Stimulated activated naive CD8-positive, alpha-beta T cell treated with anti-CD3 and anti-CD28 coated beads, Interleukin-15, Interleukin-2, amounts not matched to agents 100 U/mL and 50 U/mL, for 24 hours (primary cell): ENCODE measurements around the gene DUSP11.
"Not testable (repeated sequence)": the region's sequence is repeated elsewhere in the genome, so short reads cannot be mapped to it uniquely, and the experiment has no call there.

Experiments used
- ATAC-seq: fragments of 150-1000 bp; cut with Tn5 transposase; one replicate; pipeline ENCODE4 v1.10.0; 2021
- DNase-seq: peaks from one replicate; pipeline ENCODE4 v3.0.0; 2021

Gene DUSP11

DNA sequence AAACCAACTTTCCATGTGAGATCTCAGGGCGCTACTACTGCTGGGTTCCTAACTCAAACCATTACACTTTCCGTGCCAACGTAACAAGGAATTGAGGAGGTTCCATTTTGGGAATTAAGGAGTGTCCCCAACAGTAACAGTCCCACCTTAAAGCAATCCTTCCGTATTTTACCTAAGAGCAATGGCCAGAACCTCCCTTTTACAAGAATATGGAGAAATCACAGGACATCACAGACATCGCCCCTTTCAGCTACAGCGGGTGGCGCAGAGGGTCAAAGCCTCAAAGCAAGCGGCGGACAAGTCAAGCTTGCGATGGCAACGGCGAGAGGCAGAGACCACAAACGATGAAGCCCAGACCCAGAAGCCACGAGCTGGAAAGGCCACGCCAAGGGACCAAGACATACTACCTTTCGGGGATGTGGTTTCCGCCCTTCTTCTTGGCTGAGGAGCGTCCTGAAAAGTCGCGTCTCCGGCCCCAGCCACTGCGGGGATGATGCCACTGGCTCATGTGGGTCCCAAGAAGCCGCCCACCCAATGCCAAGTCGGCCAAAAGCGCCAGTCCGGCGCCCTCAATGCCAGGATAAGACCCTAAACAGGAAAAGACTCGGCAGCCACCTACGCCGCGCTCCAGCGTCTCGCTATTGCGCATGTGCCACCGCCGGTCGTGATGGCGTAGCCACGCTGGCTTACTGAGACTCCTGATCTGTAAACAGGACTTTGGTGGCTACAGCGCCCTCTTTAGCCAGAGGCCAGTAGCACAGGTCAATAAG lies at the start of gene DUSP11:
Gene DUSP11 (minus strand): TSS at position 637 of the 770 bp plus-strand sequence. CDS start 129 bp downstream, at position 508.
- DNase-seq = peak; percentile 98

DNA sequence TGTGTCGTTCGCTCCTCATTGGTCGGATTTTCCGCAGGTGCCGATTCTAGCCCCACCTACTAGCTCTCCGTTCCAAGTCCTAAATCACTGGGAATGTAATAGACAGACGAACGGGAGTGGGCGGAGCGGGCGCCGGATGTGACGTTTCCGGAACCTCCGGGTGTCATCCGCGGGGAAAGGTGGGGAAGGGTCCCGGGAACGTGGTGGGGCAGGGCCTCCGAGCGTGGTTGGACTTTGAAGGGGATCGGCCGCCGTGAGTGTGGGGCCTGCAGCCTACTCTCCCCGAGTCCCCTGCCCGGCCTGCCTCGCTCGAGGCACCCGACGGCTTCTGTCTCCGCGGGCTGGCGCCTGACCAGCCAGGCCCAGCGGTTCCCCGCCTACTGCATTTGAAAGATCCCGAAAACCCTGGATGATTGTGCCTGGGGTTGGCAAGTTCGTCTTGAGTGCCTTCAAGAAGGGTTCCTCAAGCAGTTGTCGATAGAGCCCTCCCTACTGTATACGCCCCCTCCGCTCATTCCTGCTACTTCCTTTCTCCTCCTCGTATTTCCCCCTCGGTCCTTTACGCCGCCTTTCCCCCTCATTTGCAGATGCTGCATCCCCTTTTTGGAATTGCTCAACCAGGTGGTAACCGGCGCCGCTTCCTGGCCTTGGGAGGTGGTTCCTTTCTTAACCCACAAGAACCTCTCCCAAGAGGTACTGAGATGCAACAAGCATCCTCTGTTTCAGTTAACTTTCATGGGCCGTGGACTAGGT lies 49.1 kb upstream of the DUSP11 start, which contains the start of gene STAMBP:
Gene STAMBP (plus strand): TSS at position 144 of the 753 bp plus-strand sequence. CDS start 1,896 bp downstream, outside the sequence.
- ATAC-seq = peak; percentile 81
- DNase-seq = peak; percentile 92

More for the DNA sequence above, at the start of gene DUSP11:
- peak; percentile 100 for ATAC-seq

DNA sequence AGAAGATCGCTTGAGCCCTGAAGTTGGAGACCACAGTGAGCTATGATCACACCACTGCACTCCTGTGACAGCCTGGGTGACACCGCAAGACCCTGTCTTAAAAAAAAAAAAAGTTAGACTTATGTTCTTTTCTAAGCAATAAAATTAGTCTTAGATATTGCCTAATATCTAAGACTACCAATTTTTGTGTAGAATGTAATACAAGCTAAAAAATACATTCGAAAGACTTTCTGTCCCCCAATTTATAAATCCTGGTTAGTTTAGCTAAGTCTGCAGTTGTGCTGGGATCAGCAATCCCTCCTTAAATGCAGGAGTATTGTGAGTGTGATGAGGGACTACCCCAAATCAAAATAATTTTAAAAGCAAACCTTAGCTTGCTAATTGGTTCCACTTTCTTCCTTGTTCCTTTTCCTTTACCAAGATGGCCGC lies 48.5 kb upstream of the DUSP11 start:
- DNase-seq (no peak), ATAC-seq (no peak)

DNA sequence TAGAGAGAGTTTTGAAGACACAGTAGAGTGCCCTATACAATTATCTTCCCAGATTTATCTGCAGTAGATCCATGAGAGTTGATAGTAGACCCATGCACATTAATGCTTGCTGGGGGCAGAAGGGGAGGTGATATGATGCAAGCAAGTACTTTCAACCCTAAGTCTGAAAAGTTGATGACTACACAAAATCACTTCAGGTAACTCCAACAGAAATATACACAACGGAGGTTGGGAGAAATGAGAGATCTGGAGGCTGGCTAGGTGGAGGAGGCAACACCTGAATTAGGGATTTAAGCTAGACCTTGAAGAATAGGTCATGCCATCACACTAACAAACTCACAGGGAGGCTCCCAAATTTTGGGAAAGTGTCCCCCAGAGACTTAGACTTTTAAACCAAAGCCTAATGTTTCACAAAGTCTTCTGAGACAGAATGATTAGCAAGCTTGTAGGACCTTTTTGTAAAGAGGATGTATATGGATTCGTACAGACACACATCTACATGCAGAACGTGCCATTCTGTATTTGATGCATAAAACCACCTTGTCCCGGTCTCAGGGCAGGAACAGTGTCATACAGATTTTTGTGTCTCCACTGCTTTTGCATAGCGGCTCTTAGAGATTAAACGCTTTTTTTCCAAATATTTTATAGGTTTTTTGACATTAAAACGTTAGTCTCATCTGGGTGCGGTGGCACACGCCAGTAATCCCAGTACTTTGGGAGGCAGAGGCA lies 47.9 kb upstream of the DUSP11 start:
- DNase-seq = no peak
- no peak for ATAC-seq

DNA sequence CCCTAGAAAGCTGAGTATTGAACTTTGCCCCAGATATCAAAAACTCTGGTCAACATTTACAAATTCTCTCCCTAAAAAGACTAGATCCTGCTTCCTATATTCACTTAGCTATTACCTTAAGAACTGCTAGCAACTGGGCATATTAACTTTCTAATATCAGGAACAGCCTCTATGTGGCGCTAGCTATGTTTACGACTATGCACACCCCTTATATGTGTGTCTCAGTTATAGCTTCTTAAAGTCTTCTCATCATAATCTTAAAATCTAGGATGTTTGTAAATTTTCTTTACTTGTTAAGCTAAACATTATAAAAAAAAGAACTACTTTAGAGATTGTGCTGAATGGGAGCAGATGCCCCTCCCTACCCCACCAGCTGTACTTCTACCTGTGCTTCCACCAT lies 47.1 kb upstream of the DUSP11 start:
- DNase-seq = no peak
- no peak for ATAC-seq

DNA sequence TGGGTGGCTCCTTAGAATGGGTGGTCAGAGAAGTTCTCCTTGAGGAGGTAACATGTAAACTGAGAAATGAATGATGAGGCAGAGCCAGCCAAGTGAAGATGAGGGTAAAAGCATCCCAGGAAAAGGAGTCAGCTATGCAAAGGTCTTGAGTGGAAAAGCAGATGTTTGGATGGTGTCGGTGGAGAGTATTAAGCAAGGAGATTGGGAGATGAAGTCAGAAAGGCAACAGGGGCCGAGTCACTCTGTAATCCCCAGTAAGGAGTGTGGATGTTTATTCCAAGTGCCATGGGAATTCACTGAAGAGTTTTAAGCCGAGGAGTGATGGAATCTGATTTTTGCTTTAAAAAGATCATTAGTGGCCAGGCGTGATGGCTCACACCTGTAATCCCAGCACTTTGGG lies 45.5 kb upstream of the DUSP11 start:
- ATAC-seq (no peak), DNase-seq (no peak)

DNA sequence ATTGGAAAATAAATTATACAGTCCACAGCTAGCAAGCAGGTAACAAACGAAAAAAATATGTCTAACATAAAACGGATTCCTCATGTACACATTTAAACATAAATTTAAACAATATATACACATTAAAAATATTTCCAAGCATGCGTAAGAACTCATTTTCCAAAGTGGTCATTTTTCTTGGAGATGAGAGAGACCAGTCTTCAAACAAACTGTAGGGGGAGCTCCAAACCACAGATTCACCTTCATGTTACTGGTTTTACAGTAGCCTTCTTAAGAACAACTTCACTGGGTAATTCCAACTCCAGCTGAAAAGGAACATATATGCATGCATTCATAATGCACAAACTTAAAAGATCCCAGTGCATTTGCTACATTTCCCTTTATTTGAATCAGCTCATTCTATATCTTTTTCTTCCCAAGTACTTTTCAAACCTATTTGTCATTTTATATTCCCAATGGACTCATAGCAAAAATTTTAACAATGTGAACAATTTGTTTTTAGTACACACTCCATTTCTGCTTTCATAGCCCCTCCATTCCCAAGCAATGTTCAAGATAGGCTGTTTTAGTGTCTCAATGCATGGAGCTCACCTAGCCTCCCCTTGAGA lies 44.1 kb upstream of the DUSP11 start:
- DNase-seq = no peak
- ATAC-seq = no peak

DNA sequence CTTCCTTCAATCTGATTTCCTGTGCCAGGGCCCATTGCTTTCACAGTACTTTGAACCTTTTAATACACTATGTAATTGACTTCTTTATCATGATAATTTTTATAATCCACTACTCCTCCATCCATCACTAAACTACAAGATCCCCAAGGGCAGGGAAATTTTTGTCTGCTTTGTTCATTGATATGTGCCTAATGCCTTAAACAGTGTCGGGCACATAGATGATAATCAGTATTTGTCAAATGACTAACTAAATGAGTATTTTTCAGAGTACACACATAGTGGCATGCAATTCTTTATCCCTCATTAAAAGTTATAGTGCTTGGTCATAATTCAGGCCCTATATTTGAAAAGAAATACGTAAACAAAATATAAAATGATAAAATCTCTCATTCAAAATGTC lies 43.5 kb upstream of the DUSP11 start:
- DNase-seq (no peak), ATAC-seq (no peak)

DNA sequence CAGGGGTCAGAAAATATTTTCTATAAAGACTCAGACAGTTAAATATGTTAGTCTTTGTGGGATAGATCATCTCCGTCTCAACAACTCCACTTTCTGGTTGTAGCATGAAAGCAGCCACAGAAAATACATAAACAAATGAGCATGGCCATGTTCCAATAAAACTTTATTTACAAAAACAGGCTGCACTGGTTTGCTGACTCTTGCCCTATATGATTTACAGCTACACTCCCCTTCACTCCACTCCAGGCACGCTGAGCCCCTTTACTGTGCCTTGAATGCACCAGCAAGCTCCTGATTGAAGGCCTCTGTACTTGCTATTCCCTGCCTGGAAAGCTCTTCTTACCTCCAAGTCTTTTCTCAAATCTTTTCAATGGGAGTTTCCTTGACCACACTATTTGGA lies 43.1 kb upstream of the DUSP11 start:
- no peak for DNase-seq
- ATAC-seq = no peak

DNA sequence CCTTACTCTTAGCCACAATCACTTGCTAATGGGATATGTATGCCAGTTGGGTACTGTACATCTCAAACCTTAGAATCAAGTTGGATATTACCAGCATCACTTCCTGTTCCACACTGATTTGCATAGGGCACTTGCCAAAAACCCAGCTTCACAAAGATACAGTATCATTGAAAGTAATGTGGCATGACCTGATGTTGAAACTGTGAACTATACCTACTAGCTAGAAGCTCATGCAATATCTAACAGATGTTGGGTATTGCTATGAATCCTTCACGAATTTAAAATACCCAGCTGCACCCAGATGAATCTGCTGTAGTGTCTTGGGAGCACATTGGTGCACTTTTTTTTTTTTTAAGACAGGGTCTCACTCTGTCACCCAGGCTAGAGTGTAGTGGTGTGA lies 42.4 kb upstream of the DUSP11 start:
- no peak for DNase-seq

DNA sequence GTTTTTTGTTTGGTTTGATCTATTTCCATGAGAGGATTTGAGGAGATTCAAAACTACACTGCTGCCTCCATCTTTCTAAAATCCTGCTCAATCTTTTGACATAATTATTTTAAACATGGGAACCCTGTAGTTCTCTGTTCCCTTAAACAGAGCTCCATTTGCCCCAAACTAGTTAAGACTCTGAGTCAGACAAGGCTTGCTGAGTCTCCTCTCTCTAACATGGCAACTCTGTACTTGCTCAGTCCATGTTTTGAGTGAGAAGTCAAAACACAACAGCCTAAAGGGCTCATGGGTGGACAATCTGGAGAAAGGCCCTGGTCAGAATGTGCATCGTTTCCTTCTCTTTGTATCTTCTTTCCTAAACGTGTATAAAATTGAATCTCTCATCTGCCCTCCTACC lies 41.8 kb upstream of the DUSP11 start:
- DNase-seq = no peak

More for the DNA sequence above, 42.4 kb upstream of the DUSP11 start:
- peak; percentile 41 for ATAC-seq

DNA sequence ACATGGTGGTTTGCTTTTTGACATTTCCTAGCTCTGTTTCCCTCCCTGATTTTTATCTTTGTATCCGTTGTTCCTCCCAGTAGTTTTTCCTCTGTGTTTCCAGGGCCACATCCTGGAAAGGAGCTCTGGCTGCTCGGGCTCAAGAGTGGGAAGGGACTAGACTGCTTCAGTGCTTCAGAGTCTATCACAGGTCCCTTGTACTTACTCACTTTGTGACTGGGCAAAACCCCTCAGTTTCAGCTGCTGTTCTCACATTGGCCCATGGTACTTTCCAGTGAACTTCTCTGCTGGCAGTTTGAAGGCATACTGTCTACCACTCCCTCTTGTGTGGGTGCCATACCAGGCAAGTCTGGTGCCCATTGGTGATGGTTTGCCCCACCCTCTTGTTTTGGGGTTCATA lies 41.3 kb upstream of the DUSP11 start:
- DNase-seq = peak; percentile 41
- peak; percentile 94 for ATAC-seq

More for the DNA sequence above, 41.8 kb upstream of the DUSP11 start:
- no peak for ATAC-seq

DNA sequence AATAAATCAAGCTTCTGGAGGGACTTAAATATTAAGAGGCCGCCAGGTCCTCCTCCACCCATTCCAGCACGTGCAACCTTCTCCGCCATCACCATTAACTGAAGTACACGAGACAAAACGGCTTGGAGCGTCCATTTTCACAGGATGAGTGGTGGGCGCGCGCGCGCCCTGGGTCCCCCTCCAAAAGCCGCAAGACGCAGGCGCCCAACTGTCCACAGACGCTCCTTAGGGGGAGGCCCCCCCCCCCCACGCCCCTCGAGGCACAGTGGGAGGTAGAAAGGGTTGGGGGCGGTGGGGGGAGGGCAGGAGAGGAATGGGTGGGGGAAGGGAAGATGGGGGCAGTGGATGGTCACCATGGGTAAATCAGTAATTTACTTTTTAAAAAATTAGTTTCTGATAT lies 38.4 kb upstream of the DUSP11 start:
- ATAC-seq (no peak), DNase-seq (no peak)

DNA sequence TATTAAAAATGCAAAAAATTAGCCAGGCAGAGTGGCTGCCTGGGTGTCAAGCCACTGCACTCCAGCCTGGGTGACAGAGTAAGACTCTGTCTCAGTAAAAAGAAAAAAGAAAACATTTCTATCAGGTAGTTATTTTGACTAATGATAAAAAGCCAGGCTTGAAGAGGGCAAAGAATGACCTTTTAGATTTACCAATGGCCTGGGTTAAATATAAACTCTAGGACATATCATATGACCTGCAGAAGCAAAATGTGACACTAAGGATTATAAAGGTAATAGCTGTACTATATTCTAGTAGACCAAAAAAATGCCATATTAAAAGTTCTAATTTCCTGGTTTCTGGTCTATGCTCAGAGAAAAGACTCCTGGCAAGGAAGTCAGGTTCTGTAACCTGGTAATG lies 32.7 kb upstream of the DUSP11 start:
- DNase-seq = no peak
- no peak for ATAC-seq

DNA sequence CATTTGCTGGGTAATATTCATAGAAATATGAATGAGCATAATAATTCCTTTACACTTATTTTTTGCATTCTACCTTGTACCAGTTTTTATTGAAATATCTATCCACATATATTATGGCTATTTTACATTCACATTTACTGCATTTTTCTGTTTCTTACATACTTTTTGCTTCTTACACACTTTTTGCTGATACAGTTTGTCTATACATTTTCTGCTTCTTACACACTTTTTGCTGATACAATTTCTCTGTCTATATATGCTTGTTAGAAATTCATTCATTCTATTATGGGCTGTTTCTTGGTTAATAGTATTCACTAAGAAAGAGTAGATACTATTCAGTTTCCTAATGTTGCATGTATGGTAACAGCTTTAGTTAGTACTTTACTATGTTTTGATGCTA lies 32.0 kb upstream of the DUSP11 start:
- no peak for DNase-seq
- ATAC-seq = no peak

DNA sequence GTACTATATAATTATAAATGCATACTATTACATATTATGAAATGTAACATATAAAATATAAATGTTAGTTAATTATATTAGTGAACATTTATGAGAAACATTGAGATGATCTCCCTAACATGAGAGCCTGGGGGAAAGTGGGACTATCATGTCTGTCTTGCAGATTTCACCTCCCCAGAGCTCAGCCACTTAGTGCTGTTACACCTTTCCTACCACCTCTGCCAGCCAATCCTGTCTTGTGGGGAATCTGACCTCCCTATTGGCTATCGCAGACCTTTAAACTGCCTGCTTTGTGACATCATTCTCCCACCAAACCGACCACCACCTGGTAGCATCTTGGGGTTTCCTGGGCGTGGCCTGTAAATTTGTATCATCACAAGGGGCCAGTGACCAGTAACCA lies 4.0 kb upstream of the DUSP11 start, which contains the start of gene C2orf78:
Gene C2orf78 (plus strand): TSS at position 301 of the 400 bp plus-strand sequence. CDS start 127 bp downstream, outside the sequence.
- not testable (repeated sequence) for ATAC-seq

DNA sequence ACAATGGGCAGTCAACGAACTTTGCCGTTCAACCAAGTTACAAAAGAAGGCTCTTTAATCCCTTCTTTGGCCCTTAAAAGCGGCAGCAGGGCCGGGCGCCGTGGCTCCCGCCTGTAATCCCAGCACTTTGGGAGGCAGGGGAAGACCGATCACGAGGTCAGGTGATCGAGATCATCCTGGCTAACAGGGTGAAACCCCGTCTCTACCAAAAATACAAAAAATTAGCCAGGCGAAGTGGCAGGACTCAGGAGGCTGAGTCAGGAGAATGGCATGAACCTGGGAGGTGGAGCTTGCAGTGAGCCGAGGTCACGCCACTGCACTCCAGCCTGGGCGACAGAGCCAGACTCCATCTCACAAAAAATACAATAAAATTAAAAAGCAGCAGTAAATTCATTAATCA lies 3.5 kb upstream of the DUSP11 start:
- DNase-seq, ATAC-seq: not testable (repeated sequence)

More for the DNA sequence above, 4.0 kb upstream of the DUSP11 start, which contains the start of gene C2orf78:
- not testable (repeated sequence) for DNase-seq

DNA sequence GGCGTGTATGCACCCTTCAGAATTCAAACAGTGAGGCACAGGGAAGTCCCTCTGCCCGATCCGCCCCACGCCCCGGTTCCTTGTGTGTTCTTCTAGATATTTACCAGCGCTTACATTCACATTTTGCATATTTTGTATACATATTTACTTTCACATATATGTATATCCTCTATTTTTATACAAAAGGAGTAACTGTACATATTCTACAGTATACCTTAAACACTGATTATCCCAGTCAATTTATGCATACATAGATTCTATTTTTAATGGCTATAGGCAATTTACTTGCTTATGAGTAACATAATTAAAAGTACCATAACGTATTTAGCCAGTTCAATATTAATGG lies 307 bp upstream of the DUSP11 start:
- ATAC-seq (no peak), DNase-seq (no peak)

DNA sequence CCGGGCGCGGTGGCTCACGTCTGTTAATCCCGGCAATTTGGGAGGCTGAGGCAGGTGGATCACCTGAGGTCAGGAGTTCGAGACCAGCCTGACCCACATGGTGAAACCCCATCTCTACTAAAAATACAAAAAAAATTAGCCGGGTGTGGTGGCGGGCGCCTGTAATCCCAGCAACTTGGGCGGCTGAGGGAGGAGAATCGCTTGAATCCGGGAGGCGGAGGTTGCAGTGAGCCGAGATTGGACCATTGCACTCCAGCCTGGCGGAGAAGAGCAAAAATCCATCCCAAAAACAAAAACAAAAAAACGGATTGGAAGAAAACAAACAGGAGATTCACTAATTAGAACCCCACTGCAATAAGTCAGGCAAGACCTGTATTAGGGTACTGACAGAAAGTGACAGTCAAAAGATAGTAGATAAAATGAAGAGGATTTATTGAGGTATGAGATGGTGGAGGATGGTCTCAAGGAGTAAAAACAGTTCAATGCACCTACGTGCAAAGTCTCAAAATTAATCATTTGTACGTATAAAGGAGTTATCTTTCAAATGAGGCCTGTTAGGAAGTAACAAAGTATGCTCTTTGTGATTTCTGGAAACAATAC lies 936 bp downstream of the DUSP11 start:
- DNase-seq = not testable (repeated sequence)

DNA sequence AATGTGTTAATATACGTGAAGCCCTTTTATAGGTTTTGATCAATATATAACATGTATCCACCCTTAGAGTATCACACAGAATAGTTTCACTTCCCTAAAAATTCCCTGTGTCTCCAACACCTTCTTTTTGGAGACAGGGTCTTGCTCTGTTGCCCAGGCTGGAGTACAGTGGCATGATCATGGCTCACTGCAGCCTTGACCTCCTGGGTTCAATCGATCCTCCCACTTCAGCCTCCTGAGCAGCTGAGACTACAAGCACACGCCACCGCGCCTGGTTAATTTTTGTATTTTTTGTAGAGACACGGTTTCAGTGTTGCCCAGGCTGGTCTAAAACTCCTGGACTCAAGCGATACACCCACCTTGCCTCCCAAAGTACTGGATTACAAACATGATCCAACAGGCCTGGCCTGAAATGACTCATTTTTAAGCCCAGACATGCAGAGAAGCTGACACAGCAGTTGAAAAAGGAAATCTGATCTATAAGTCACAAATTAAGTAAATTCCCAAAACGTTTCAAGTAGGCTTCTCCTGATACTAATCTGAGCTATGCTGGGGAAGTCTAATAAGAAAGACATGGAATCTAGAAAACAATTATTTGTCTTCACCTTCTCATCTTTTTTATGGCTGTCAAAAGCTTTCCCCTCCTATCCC lies 2.9 kb downstream of the DUSP11 start:
- no peak for ATAC-seq
- DNase-seq = no peak

More for the DNA sequence above, 936 bp downstream of the DUSP11 start:
- ATAC-seq = not testable (repeated sequence)

DNA sequence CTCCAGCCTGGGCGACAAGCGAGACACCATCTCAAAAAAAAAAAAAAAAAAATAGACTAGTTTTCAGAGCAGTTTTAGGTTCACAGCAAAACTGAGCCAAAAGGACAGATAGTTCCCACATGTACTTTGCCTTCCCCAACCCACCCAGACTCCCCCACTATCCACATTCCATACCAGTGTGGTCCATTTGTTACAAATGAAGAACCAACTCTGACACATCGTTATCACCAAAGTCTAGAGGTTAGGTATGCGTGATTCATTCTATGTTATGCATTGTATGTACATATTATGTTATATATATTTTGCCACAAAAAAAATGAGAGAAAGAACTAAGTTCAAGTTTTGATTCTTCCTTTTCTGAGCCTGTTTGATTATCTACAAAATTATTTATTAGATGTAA lies 3.5 kb downstream of the DUSP11 start:
- DNase-seq (no peak), ATAC-seq (no peak)
